Activated CD4-positive, alpha-beta T cell treated with anti-CD3 and anti-CD28 coated beads, Interleukin-2, amount 50 U/mL, for 16 hours (primary cell): ENCODE data around the gene PDCL2.

Experiments used
- DNase-seq: peaks from one replicate; pipeline ENCODE4 v3.0.0-alpha.2; 2020

PDCL2 gene

DNA sequence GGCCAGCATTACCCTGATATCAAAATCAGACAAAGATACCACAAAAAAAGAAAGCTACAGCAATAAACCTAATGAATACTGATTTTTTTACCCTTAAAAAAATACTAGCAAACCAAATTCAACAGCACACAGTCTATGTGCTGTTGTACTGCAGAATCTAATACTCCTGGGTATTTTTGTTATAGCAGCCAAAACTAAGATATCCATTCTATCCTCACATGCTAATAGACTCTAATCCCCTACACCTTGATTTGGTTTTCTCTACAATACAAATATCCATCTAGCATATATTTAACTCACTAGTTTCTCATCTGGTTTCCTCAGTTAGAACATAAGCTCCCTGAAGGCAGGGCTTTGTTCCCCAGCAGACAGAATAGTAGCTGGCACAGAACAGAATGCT lies 57.7 kb downstream of the PDCL2 start:
- no peak for DNase-seq

- no peak for DNase-seq
These were observed 61.4 kb downstream of the PDCL2 start for GRCh38 chr4:55530691-55531090.

GRCh38 chr4:55530167-55530566 lies 61.9 kb downstream of the PDCL2 start:
- DNase-seq = no peak

GRCh38 chr4:55528491-55528890 lies 63.6 kb downstream of the PDCL2 start:
- no peak for DNase-seq

GRCh38 chr4:55524844-55525571 lies 67.0 kb downstream of the PDCL2 start:
- no peak for DNase-seq

DNA sequence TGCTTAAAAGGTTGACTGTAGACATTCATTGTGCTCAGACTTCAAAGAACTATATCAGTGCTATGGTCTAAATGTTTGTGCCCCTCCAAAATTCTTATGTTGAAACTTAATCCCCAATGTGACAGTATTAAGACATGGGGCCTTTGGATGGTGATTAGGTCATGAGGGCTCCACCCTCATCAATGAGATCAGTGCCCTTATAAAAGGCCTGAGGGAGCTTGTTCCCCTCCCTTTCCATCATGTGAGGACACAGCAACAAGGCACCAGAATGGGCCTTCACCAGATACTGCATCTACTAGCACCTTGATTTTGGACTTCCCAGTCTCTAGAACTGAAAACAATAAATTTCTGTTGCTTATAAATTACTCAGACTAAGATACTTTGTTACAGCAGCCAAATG lies 73.6 kb downstream of the PDCL2 start:
- no peak for DNase-seq

- peak; percentile 8 for DNase-seq
These were observed 74.4 kb downstream of the PDCL2 start for GRCh38 chr4:55517526-55518229.

DNA sequence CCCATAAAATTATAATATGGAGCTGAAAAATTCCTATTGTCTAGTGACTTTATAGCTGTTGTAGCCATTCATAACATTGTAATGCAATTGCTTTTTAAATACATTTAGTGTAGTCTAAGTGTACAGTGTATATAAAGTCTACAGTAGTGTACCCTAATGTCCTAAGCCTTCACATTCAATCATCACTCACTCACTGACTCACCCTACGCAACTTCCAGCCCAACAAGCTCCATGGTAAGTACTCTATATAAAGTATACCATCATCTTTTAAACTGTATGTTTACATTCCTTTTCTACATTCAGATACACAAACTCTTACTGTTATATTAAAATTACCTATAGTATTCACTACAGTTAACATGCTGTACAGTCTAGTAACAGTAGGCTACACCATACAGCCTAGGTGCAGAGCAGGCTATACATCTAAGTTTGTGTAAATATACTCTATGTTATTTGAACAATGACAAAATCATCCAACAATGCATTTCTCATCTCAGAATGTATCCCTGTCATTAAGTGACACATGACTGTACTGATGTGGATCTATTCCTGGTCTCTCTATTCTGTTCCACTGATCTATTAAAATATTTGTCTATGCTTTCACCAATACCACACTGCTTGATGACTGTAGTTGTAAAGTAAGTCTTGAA lies 79.0 kb downstream of the PDCL2 start:
- no peak for DNase-seq

DNA sequence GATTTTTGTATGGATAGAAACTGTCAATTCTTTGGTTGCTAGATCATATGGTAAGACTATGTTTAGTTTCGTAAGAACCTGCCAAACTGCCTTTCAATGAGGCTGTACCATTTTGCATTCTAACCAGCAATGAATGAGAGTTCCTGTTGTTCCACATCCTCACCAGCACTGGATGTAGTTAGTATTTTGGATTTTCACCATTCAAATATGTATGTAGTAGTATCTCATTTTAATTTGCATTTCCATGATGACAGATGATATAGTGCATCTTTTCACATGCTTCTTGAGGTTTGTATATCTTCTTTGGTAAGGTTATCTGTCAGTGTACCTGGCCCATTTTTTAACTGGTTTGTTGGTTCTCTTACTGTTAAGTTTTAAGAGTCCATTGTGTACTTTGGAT lies 80.0 kb downstream of the PDCL2 start:
- DNase-seq = no peak

DNA sequence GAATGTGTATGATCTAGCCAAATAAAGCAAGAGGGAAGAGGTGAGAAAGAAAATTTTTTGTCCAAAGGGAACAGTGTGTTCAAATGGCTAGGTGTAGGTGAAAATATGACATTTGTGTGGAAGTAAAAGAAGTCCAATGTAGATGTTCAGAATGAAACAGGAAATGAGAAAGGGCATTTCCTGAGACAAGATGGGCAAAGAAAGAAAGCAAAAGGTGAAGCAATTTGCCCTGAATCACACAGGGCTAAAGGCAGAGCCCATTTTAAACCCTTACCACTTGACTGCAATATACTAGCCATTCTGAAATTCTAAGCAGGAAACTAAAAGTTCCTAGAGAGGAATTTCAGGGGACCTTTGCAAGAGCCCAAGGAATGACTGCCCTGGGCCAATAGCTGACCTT lies 81.4 kb downstream of the PDCL2 start:
- DNase-seq = peak; percentile 5

DNA sequence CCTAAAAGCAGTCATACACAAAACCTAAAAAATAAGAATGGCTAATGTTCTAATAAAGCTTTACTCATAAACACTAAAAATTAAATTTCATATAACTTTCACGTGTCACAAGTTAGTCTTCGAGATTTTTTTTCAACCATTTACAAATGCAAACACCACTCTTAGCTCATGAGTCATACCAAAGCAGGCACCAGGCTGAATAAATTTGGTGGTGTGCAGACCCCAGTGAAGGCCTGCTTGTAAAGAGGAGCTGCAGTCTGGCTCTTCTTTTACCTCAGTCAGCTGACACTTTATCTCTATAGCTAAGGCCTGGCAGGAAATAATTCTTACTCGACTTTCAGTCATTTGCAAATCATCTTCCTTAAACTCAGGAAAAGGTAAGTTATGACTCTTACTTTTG lies 82.8 kb downstream of the PDCL2 start:
- no peak for DNase-seq

DNA sequence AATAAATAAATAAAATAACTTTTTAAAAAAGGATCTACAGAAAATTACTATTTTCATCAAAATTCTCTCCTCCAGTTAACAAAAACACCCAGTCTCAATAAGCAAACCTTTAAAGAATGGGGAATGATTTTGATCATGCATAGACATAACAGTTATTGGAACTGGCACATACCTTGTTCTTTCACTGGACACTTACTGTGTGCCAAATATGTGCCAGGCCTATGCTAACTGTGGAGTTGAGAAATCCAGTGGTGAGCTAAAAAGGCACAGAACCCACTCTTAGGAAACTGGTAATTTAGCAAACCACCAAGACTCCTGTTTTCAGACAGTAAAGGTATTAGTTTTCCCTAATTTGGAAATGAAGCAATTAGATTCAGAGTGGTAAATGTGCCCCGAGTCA lies 84.4 kb downstream of the PDCL2 start:
- DNase-seq = no peak
